ENCODE data around the gene CASP7.

Gene CASP7

GRCh38 chr10:113679463-113680189 lies at the start of gene CASP7:
CASP7 (plus strand) TSS chr10:113679912; CDS start chr10:113697494, 17,582 bp downstream.
- FAIRE-seq, result no peak
- DNase-seq (ENCODE audit: insufficient read length, low spot score), result no peak
- TF ChIP-seq CTCF (IDR thresholded peaks at IDR 0.05; ENCODE audit: insufficient read depth, missing control alignments), result peak; percentile 28

- TF ChIP-seq CTCF (IDR thresholded peaks at IDR 0.05; ENCODE audit: insufficient read depth, missing control alignments), result no peak
- FAIRE-seq, result no peak
- no peak for DNase-seq (ENCODE audit: insufficient read length, low spot score)
These were observed 48.7 kb upstream of the CASP7 start for GRCh38 chr10:113630929-113631533.

- TF ChIP-seq CTCF (IDR thresholded peaks at IDR 0.05; ENCODE audit: insufficient read depth, missing control alignments), result no peak
- FAIRE-seq, result no peak
- no peak for DNase-seq (ENCODE audit: insufficient read length, low spot score)
These were observed 47.9 kb upstream of the CASP7 start for GRCh38 chr10:113631684-113632367.

GRCh38 chr10:113639966-113640365 lies 39.7 kb upstream of the CASP7 start:
- no peak for TF ChIP-seq CTCF (IDR thresholded peaks at IDR 0.05; ENCODE audit: insufficient read depth, missing control alignments)
- FAIRE-seq (no peak), DNase-seq (ENCODE audit: insufficient read length, low spot score) (no peak)

- DNase-seq (ENCODE audit: insufficient read length, low spot score), result no peak
- TF ChIP-seq CTCF (IDR thresholded peaks at IDR 0.05; ENCODE audit: insufficient read depth, missing control alignments), result no peak
- no peak for FAIRE-seq
These were observed 38.0 kb upstream of the CASP7 start for GRCh38 chr10:113641702-113642101.

GRCh38 chr10:113643183-113643582 lies 36.5 kb upstream of the CASP7 start:
- no peak for FAIRE-seq
- no peak for TF ChIP-seq CTCF (IDR thresholded peaks at IDR 0.05; ENCODE audit: insufficient read depth, missing control alignments)

More at GRCh38 chr10:113643183-113643582, 36.5 kb upstream of the CASP7 start:
- no peak for DNase-seq (ENCODE audit: insufficient read length, low spot score)
